Measurements from ENCODE around the gene SLC12A1. TPM values are rescaled to one million over a fixed set of nuclear protein-coding genes. Genes with fewer than 3 reads are reported as not detected.

Gene SLC12A1
- total RNA-seq, 1 experiment from 2014 or later = 0.15 TPM

- TF ChIP-seq, protein P1, sequence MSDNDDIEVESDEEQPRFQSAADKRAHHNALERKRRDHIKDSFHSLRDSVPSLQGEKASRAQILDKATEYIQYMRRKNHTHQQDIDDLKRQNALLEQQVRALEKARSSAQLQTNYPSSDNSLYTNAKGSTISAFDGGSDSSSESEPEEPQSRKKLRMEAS (CRISPR knock-in tag; IDR thresholded peaks at IDR 0.05) = no peak
- TF ChIP-seq TP53 (CRISPR knock-in tag; IDR thresholded peaks at IDR 0.05) (no peak), GABPB1 (CRISPR knock-in tag; IDR thresholded peaks at IDR 0.05) (no peak), JAZF1 (CRISPR knock-in tag; IDR thresholded peaks at IDR 0.05) (no peak), ZBTB21 (CRISPR knock-in tag; IDR thresholded peaks at IDR 0.05; ENCODE audit: borderline replicate concordance) (no peak), NR1H2 (CRISPR knock-in tag; IDR thresholded peaks at IDR 0.05) (no peak)
Observed at GRCh38 chr15:48306639-48307038, 100.5 kb downstream of the SLC12A1 start (continued).

GRCh38 chr15:48307586-48307985 is 101.5 kb downstream of the SLC12A1 start:
- Mint-ChIP-seq H3K27ac (0 out of 2 replicates have a peak overlapping the region, but pooled peaks have one; percentile 47), H3K27me3 (ENCODE audit: low read depth) (no peaks in the 10 kb centered on the region), H3K9me3 (no peaks in the 10 kb centered on the region; the same call in 1 of the 2 replicates), H3K4me1 (peaks cover 57% of the 10 kb centered on the region), H3K4me3 (no peak overlapping the region), H3K36me3 (no peaks in the 10 kb centered on the region)
- ATAC-seq = no peak
- CTCF ChIA-PET = interaction anchor here (0.7 to 1.0 kb wide), 2 partner anchors 25 to 213 kb away, joined by 3 to 5 read pairs; no protein-coding TSS in a partner anchor
- no peak for TF ChIP-seq IRF1 (CRISPR knock-in tag; IDR thresholded peaks at IDR 0.05)
- TF ChIP-seq, protein P2, sequence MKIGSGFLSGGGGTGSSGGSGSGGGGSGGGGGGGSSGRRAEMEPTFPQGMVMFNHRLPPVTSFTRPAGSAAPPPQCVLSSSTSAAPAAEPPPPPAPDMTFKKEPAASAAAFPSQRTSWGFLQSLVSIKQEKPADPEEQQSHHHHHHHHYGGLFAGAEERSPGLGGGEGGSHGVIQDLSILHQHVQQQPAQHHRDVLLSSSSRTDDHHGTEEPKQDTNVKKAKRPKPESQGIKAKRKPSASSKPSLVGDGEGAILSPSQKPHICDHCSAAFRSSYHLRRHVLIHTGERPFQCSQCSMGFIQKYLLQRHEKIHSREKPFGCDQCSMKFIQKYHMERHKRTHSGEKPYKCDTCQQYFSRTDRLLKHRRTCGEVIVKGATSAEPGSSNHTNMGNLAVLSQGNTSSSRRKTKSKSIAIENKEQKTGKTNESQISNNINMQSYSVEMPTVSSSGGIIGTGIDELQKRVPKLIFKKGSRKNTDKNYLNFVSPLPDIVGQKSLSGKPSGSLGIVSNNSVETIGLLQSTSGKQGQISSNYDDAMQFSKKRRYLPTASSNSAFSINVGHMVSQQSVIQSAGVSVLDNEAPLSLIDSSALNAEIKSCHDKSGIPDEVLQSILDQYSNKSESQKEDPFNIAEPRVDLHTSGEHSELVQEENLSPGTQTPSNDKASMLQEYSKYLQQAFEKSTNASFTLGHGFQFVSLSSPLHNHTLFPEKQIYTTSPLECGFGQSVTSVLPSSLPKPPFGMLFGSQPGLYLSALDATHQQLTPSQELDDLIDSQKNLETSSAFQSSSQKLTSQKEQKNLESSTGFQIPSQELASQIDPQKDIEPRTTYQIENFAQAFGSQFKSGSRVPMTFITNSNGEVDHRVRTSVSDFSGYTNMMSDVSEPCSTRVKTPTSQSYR (CRISPR knock-in tag; IDR thresholded peaks at IDR 0.05) = no peak
- TF ChIP-seq ZBTB43 (CRISPR knock-in tag; IDR thresholded peaks at IDR 0.05) = no peak
- no peak for TF ChIP-seq TEAD4 (CRISPR knock-in tag; IDR thresholded peaks at IDR 0.05)
- TF ChIP-seq, protein P1 (CRISPR knock-in tag; IDR thresholded peaks at IDR 0.05) = no peak
- TF ChIP-seq ZNF219 (CRISPR knock-in tag; IDR thresholded peaks at IDR 0.05; ENCODE audit: borderline replicate concordance) = no peak
- TF ChIP-seq, protein P3, sequence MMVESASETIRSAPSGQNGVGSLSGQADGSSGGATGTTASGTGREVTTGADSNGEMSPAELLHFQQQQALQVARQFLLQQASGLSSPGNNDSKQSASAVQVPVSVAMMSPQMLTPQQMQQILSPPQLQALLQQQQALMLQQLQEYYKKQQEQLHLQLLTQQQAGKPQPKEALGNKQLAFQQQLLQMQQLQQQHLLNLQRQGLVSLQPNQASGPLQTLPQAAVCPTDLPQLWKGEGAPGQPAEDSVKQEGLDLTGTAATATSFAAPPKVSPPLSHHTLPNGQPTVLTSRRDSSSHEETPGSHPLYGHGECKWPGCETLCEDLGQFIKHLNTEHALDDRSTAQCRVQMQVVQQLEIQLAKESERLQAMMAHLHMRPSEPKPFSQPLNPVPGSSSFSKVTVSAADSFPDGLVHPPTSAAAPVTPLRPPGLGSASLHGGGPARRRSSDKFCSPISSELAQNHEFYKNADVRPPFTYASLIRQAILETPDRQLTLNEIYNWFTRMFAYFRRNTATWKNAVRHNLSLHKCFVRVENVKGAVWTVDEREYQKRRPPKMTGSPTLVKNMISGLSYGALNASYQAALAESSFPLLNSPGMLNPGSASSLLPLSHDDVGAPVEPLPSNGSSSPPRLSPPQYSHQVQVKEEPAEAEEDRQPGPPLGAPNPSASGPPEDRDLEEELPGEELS (CRISPR knock-in tag; IDR thresholded peaks at IDR 0.05) = no peak
- TF ChIP-seq TP53 (CRISPR knock-in tag; IDR thresholded peaks at IDR 0.05) = no peak
- no peak for TF ChIP-seq ZNF138 (CRISPR knock-in tag; conservative IDR thresholded peaks at IDR 0.05)
- TF ChIP-seq, protein P4, sequence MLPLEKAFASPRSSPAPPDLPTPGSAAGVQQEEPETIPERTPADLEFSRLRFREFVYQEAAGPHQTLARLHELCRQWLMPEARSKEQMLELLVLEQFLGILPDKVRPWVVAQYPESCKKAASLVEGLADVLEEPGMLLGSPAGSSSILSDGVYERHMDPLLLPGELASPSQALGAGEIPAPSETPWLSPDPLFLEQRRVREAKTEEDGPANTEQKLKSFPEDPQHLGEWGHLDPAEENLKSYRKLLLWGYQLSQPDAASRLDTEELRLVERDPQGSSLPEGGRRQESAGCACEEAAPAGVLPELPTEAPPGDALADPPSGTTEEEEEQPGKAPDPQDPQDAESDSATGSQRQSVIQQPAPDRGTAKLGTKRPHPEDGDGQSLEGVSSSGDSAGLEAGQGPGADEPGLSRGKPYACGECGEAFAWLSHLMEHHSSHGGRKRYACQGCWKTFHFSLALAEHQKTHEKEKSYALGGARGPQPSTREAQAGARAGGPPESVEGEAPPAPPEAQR (CRISPR knock-in tag; IDR thresholded peaks at IDR 0.05) = no peak
- no peak for TF ChIP-seq NFATC4 (CRISPR knock-in tag; IDR thresholded peaks at IDR 0.05)
- TF ChIP-seq, protein P5, sequence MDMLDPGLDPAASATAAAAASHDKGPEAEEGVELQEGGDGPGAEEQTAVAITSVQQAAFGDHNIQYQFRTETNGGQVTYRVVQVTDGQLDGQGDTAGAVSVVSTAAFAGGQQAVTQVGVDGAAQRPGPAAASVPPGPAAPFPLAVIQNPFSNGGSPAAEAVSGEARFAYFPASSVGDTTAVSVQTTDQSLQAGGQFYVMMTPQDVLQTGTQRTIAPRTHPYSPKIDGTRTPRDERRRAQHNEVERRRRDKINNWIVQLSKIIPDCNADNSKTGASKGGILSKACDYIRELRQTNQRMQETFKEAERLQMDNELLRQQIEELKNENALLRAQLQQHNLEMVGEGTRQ (CRISPR knock-in tag; IDR thresholded peaks at IDR 0.05) = no peak
- TF ChIP-seq CBFB (CRISPR knock-in tag; IDR thresholded peaks at IDR 0.05; ENCODE audit: low read depth) = no peak
- no peak for TF ChIP-seq ZNF263 (CRISPR knock-in tag; IDR thresholded peaks at IDR 0.05; ENCODE audit: low read depth)
- POLR2A ChIA-PET = interaction anchor here (0.7 kb wide), 1 partner anchor 884 kb away, joined by 14 read pairs; no protein-coding TSS in a partner anchor
- no peak for DNase-seq (ENCODE audit: low spot score)

Data from WTC11 (cell line).